ENCODE data around the gene SYPL1. TPM values are rescaled to one million over a fixed set of nuclear protein-coding genes. Genes with fewer than 3 reads are reported as not detected.

The SYPL1 gene
- total RNA-seq, 1 experiment from 2014 or later = 35.6 TPM

DNA sequence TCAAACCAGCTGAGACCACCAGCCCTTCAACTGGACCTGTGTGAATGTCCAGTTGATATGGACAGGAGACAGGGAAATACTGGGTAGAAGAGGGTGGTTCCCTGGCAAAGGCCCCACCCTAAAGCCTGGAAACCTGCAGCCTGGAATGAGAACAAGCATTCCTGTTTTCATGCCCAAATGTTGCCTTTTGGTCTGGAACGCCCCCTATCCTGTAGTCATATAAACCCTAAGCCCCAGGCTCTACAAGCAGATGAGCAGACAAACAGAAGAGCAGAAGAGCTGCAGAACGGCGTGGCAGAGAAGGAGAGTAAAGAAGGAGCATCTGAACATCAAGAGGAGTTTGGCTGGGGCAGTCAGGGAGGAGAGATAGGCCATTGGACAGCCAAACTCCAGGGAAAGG is 38.4 kb downstream of the SYPL1 start:
- in situ Hi-C loops (cut with HindIII; ENCODE audit: low pct_unique_long_range_greater_than_20kb, low sequenced_read_pairs) = no loop called here
- DNase-seq (ENCODE audit: low read depth) = no peak

GRCh38 chr7:106072715-106073091 is 39.4 kb downstream of the SYPL1 start:
- DNase-seq (ENCODE audit: low read depth) = no peak
- in situ Hi-C loops (cut with HindIII; ENCODE audit: low pct_unique_long_range_greater_than_20kb, low sequenced_read_pairs) = no loop called here

- in situ Hi-C loops (cut with HindIII; ENCODE audit: low pct_unique_long_range_greater_than_20kb, low sequenced_read_pairs) = no loop called here
- no peak for DNase-seq (ENCODE audit: low read depth)
These were observed 40.0 kb downstream of the SYPL1 start for GRCh38 chr7:106071999-106072714.

- in situ Hi-C loops (cut with HindIII; ENCODE audit: low pct_unique_long_range_greater_than_20kb, low sequenced_read_pairs) = no loop called here
- DNase-seq (ENCODE audit: low read depth) = no peak
These were observed 40.6 kb downstream of the SYPL1 start for GRCh38 chr7:106071356-106071998.

- in situ Hi-C loops (cut with HindIII; ENCODE audit: low pct_unique_long_range_greater_than_20kb, low sequenced_read_pairs) = no loop called here
- no peak for DNase-seq (ENCODE audit: low read depth)
These were observed 41.4 kb downstream of the SYPL1 start for GRCh38 chr7:106070567-106071254.

- in situ Hi-C loops (cut with HindIII; ENCODE audit: low pct_unique_long_range_greater_than_20kb, low sequenced_read_pairs) = no loop called here
- no peak for DNase-seq (ENCODE audit: low read depth)
These were observed 41.9 kb downstream of the SYPL1 start for GRCh38 chr7:106070201-106070551.

GRCh38 chr7:106069471-106070200 is 42.5 kb downstream of the SYPL1 start:
- in situ Hi-C loops (cut with HindIII; ENCODE audit: low pct_unique_long_range_greater_than_20kb, low sequenced_read_pairs) = no loop called here
- no peak for DNase-seq (ENCODE audit: low read depth)

- DNase-seq (ENCODE audit: low read depth) = no peak
- in situ Hi-C loops (cut with HindIII; ENCODE audit: low pct_unique_long_range_greater_than_20kb, low sequenced_read_pairs) = no loop called here
These were observed 43.1 kb downstream of the SYPL1 start for GRCh38 chr7:106068986-106069385.

- DNase-seq (ENCODE audit: low read depth) = no peak
- in situ Hi-C loops (cut with HindIII; ENCODE audit: low pct_unique_long_range_greater_than_20kb, low sequenced_read_pairs) = no loop called here
These were observed 43.6 kb downstream of the SYPL1 start for GRCh38 chr7:106068538-106068961.

DNA sequence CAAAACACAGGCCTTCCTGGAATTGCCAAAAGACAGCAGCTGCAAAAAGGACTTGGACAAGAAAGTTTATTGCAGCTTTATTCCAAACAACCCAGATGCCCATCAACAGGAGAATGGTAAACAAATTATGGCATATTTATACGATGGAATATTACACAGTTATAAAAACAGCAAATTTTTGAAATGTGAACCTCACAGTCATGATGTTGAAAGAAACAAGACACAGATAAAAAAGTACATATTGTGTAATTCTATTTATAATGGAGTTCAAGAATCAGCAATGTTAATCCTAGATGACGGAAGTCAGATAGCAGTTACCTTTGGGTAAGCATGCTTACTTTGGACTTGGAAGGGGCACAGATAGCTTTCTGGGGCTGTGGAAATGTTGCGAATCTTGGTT is 44.4 kb downstream of the SYPL1 start:
- in situ Hi-C loops (cut with HindIII; ENCODE audit: low pct_unique_long_range_greater_than_20kb, low sequenced_read_pairs) = no loop called here
- DNase-seq (ENCODE audit: low read depth) = no peak

DNA sequence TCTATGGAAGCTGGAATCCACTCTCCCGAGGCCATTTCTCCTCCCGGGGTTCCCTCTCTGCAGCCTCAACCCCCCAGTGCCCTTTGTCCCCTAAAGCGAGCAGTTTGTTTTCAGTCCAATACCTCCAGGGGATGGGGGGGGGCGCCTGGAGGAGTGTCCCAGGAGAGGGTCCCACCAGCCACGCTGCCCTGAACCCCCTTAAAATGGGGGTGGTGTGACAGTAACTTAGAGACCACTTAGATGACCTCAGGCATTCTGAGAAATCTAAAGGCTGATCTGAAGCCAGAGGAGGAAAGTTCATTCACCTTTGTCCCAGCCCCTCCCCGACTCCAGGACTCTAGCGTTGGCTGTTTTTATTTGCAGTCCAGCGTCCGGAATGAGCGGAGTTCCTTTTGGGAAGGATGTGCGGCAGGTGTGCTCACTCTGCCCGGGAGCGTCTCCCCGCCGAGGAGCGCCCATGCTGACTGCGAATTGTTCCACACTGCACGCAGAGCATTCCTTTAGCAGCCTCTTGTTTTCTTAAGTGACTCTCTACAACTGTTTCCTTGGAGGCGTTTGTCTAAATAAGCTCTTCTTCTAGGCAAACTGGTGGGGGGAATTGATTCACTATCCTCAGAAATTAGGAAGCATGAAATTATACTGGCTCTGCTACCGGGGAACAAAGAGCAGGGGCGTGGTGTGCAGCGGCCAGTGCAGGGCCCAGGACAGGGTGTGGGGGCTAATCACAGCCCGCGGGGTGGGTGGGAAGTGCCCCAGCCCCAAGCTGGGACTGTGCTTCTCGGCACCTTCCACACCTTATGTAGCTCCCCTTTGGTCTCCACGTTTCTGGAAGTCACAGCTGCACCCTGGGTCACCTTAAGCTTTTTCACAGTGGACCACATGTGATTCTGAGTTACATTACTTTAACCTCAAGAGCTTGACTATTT is 46.3 kb downstream of the SYPL1 start:
- DNase-seq (ENCODE audit: low read depth) = peak; percentile 41
- in situ Hi-C loops (cut with HindIII; ENCODE audit: low pct_unique_long_range_greater_than_20kb, low sequenced_read_pairs) = no loop called here

DNA sequence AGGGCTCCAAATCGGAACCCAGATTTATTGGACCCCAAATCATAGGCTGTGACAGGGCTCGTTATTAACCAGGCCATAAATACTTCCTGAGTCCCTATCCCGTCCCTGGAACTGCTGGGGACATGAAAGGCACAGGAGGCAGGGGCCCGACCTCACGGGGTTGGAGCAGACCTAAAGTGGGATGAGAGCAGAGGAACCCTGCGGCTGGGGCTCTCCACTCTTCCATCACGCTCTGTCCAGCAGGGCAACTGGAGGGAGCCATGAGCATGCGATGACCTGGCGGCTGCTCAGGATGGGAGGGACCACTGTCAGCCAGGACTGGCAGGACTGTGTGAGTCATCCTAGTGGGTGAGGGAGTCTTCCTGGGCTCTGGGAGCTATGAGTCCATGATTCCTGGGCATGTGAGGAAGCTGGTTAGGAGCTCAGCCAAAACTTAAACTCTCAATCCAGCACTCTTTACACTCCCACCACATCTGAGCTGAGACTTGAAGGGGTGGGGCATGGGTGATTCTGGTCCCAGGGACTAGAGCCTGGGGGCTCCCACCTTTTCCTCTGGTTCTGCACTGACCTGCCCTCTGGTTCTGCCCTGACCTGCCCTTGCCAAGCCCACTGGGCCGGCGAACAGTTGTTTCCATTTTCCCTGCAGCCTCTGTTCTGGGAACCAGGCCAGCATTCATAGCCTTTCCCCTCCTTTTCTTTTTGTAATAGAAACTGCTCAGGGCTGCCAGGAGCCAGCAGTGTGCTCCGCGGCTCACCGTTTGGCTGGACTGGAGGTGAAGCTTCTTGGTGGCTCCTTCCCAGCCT is 47.1 kb downstream of the SYPL1 start:
- peak; percentile 84 for DNase-seq (ENCODE audit: low read depth)
- in situ Hi-C loops (cut with HindIII; ENCODE audit: low pct_unique_long_range_greater_than_20kb, low sequenced_read_pairs) = no loop called here

GRCh38 chr7:106064316-106064715 is 47.8 kb downstream of the SYPL1 start:
- in situ Hi-C loops (cut with HindIII; ENCODE audit: low pct_unique_long_range_greater_than_20kb, low sequenced_read_pairs) = no loop called here

GRCh38 chr7:106063692-106064091 is 48.4 kb downstream of the SYPL1 start:
- DNase-seq (ENCODE audit: low read depth) = no peak
- in situ Hi-C loops (cut with HindIII; ENCODE audit: low pct_unique_long_range_greater_than_20kb, low sequenced_read_pairs) = no loop called here

More at GRCh38 chr7:106064316-106064715, 47.8 kb downstream of the SYPL1 start:
- no peak for DNase-seq (ENCODE audit: low read depth)

DNA sequence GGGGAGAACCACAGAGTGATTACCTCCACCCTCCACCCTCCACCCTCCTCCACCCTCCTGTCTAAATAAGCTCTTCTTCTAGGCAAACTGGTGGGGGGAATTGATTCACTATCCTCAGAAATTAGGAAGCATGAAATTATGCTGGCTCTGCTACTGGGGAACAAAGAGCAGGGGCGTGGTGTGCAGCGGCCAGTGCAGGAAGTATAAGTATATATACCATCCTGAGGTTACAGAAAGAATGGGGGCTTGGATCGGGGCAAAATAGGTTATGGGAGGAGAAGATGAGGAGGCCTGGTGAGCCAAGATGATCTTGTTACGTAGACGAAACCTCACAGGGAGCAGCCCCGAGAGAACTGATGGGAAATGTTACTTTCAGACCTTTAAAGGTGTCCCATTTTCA is 49.1 kb downstream of the SYPL1 start:
- in situ Hi-C loops (cut with HindIII; ENCODE audit: low pct_unique_long_range_greater_than_20kb, low sequenced_read_pairs) = no loop called here
- no peak for DNase-seq (ENCODE audit: low read depth)

- in situ Hi-C loops (cut with HindIII; ENCODE audit: low pct_unique_long_range_greater_than_20kb, low sequenced_read_pairs) = no loop called here
- DNase-seq (ENCODE audit: low read depth) = no peak
These were observed 49.6 kb downstream of the SYPL1 start for GRCh38 chr7:106062521-106062931.

- DNase-seq (ENCODE audit: low read depth) = no peak
- in situ Hi-C loops (cut with HindIII; ENCODE audit: low pct_unique_long_range_greater_than_20kb, low sequenced_read_pairs) = no loop called here
These were observed 50.1 kb downstream of the SYPL1 start for GRCh38 chr7:106062006-106062405.
